Measurements from ENCODE around the gene ARHGAP44. TPM values are rescaled to one million over a fixed set of nuclear protein-coding genes. Genes with fewer than 3 reads are reported as not detected.

The ARHGAP44 gene
- total and polyA plus RNA-seq, 2 donors (not counting 1 experiment from before 2014, with no cell fraction given) = 0.78 to 11.6 TPM

DNA sequence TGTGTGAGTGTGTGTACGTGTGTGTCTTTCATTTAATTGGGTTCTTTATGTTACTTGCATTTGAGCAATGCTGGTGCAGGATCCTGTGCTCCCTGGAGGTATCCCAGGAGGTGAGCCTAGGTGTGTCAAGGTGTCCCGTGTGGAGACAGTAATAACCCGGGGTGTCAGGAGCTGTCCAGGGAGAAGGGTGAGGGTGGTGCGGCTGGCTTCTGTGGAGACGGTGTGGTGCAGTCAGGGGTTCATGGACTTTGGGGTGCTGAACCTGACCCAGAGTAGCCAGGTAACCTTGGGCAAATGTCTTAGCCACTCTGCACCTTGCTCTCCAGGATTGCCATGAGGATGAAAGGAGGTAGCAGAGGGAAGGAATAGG lies 235.9 kb downstream of the ARHGAP44 start:
- Histone ChIP-seq H3K9me3 (ENCODE audit: control extremely low read depth in 1 of 3, control insufficient read depth in 2 of 3, insufficient read depth in 1 of 3, low read length in 2 of 3) (no peaks in the 10 kb centered on the region), H3K27me3 (replicated peaks in 1 of 4; ENCODE audit: control extremely low read depth in 1 of 4, control insufficient read depth in 3 of 4, insufficient read depth in 4 of 4, low read length in 3 of 4) (peaks cover 0 to 4% (median 1%) of the 10 kb centered on the region in 4 experiments), H3K4me1 (ENCODE audit: control insufficient read depth in 2 of 2, insufficient read depth in 2 of 2, low read length in 2 of 2) (peaks cover 3 to 8% of the 10 kb centered on the region in 2 donors), H3K9ac (ENCODE audit: low read length) (no peak overlapping the region), H2AFZ (ENCODE audit: insufficient read depth, low read depth, low read length, poor library complexity, severe bottlenecking) (no peak overlapping the region), H3K4me2 (replicated peaks; ENCODE audit: low read depth, low read length, poor library complexity, severe bottlenecking) (no peak overlapping the region), H3K4me3 (ENCODE audit: control extremely low read depth in 1 of 5, extremely low read depth in 1 of 5, insufficient read depth in 1 of 5, low read depth in 2 of 5, low read length in 4 of 5) (no peak overlapping the region), H3K79me2 (ENCODE audit: control insufficient read depth, insufficient read depth, low read length) (no peaks in the 10 kb centered on the region), H4K20me1 (ENCODE audit: control insufficient read depth, insufficient read depth, low read length, poor library complexity, severe bottlenecking) (no peaks in the 10 kb centered on the region), H3K27ac (ENCODE audit: low read length in 2 of 2) (no peak overlapping the region), H3K36me3 (replicated peaks in 1 of 2; ENCODE audit: control extremely low read depth in 1 of 2, control insufficient read depth in 1 of 2, extremely low read depth in 1 of 2, insufficient read depth in 2 of 2, low read length in 1 of 2) (no peaks in the 10 kb centered on the region)
- no peak overlapping the region for H3K27ac Mint-ChIP-seq
- no peaks in the 10 kb centered on the region for H3K9me3 Mint-ChIP-seq (ENCODE audit: insufficient read depth)
- DNase-seq (no peak), ATAC-seq (ENCODE audit: low read depth) (no peak)
- WGBS (ENCODE audit: insufficient coverage) = 68% methylated on average over 4 of the region's 5 CpGs
- peaks cover 14% of the 10 kb centered on the region for H3K27me3 Mint-ChIP-seq
- POLR2A ChIA-PET = no interaction called here
- TF ChIP-seq, protein P1, sequence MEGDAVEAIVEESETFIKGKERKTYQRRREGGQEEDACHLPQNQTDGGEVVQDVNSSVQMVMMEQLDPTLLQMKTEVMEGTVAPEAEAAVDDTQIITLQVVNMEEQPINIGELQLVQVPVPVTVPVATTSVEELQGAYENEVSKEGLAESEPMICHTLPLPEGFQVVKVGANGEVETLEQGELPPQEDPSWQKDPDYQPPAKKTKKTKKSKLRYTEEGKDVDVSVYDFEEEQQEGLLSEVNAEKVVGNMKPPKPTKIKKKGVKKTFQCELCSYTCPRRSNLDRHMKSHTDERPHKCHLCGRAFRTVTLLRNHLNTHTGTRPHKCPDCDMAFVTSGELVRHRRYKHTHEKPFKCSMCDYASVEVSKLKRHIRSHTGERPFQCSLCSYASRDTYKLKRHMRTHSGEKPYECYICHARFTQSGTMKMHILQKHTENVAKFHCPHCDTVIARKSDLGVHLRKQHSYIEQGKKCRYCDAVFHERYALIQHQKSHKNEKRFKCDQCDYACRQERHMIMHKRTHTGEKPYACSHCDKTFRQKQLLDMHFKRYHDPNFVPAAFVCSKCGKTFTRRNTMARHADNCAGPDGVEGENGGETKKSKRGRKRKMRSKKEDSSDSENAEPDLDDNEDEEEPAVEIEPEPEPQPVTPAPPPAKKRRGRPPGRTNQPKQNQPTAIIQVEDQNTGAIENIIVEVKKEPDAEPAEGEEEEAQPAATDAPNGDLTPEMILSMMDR (IDR thresholded peaks at IDR 0.05) = no peak
- no peak for TF ChIP-seq EZH2 (IDR thresholded peaks at IDR 0.05; ENCODE audit: borderline replicate concordance, insufficient read depth, low read depth, low read length, poor library complexity, severe bottlenecking)
- no peak overlapping the region for H3K4me3 Mint-ChIP-seq
- H3K4me1 Mint-ChIP-seq = peaks cover 7% of the 10 kb centered on the region
- intact Hi-C loops (cut with micrococcal nuclease) = no loop called here
- CTCF ChIA-PET = no interaction called here

DNA sequence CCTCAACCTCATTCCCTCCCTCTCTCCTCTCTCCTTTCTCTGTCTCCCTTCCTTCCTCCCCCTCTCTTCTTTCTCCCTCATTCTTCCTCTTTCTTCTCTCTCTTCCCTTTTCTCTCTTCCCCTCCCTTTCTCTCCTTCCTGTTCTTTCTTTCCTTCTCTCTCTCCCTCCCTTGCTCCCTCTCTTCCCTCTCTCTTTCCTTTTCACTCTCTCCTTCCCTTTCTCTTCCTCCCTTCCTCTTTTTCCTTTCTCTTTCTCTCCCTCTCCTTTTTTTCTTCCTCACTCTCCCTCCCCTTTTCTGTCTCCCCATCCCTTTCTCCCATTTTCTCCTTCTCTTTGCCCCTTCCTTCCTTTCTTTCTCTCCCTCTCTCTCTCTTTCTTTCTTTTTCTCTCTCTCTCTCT lies 236.4 kb downstream of the ARHGAP44 start:
- no peak overlapping the region for H3K27ac Mint-ChIP-seq
- ATAC-seq (ENCODE audit: low read depth) (no peak), DNase-seq (no peak)
- Histone ChIP-seq H2AFZ (ENCODE audit: insufficient read depth, low read depth, low read length, poor library complexity, severe bottlenecking) (no peak overlapping the region), H3K9me3 (ENCODE audit: control extremely low read depth in 1 of 3, control insufficient read depth in 2 of 3, insufficient read depth in 1 of 3, low read length in 2 of 3) (no peaks in the 10 kb centered on the region), H3K79me2 (ENCODE audit: control insufficient read depth, insufficient read depth, low read length) (no peaks in the 10 kb centered on the region), H3K36me3 (replicated peaks in 1 of 2; ENCODE audit: control extremely low read depth in 1 of 2, control insufficient read depth in 1 of 2, extremely low read depth in 1 of 2, insufficient read depth in 2 of 2, low read length in 1 of 2) (no peaks in the 10 kb centered on the region), H3K27ac (ENCODE audit: low read length in 2 of 2) (no peak overlapping the region), H3K4me3 (ENCODE audit: control extremely low read depth in 1 of 5, extremely low read depth in 1 of 5, insufficient read depth in 1 of 5, low read depth in 2 of 5, low read length in 4 of 5) (no peak overlapping the region), H3K4me1 (ENCODE audit: control insufficient read depth in 2 of 2, insufficient read depth in 2 of 2, low read length in 2 of 2) (peaks cover 3 to 8% of the 10 kb centered on the region in 2 donors), H3K9ac (ENCODE audit: low read length) (no peak overlapping the region), H3K4me2 (replicated peaks; ENCODE audit: low read depth, low read length, poor library complexity, severe bottlenecking) (no peak overlapping the region), H4K20me1 (ENCODE audit: control insufficient read depth, insufficient read depth, low read length, poor library complexity, severe bottlenecking) (no peaks in the 10 kb centered on the region), H3K27me3 (replicated peaks in 1 of 4; ENCODE audit: control extremely low read depth in 1 of 4, control insufficient read depth in 3 of 4, insufficient read depth in 4 of 4, low read length in 3 of 4) (peaks cover 0 to 4% (median 1%) of the 10 kb centered on the region in 4 experiments)
- intact Hi-C loops (cut with micrococcal nuclease) = no loop called here
- POLR2A ChIA-PET = no interaction called here
- peaks cover 7% of the 10 kb centered on the region for H3K4me1 Mint-ChIP-seq
- H3K9me3 Mint-ChIP-seq (ENCODE audit: insufficient read depth) = no peaks in the 10 kb centered on the region
- TF ChIP-seq, protein P1 (IDR thresholded peaks at IDR 0.05) = peak; percentile 19
- TF ChIP-seq EZH2 (IDR thresholded peaks at IDR 0.05; ENCODE audit: borderline replicate concordance, insufficient read depth, low read depth, low read length, poor library complexity, severe bottlenecking) = no peak
- CTCF ChIA-PET = interaction anchor here (8.3 kb wide), 1 partner anchor 8 kb away, joined by 180 read pairs; the partner anchor contains the start of gene ELAC2
- H3K4me3 Mint-ChIP-seq = no peak overlapping the region
- peaks cover 14% of the 10 kb centered on the region for H3K27me3 Mint-ChIP-seq

All from B cell (primary cell).